Superior temporal gyrus (tissue), 1 donor: ENCODE results near the gene AFF1.

ENCODE experiments used
- DNase-seq: peaks from one replicate; pipeline ENCODE4 v3.0.0-alpha.2; 2016; ENCODE audit errors: extremely low spot score

AFF1 gene

GRCh38 chr4:87152310-87153041 lies 217.7 kb downstream of the AFF1 start:
- DNase-seq = no peak

- no peak for DNase-seq
Measured at GRCh38 chr4:87153078-87153870, 218.5 kb downstream of the AFF1 start.

DNA sequence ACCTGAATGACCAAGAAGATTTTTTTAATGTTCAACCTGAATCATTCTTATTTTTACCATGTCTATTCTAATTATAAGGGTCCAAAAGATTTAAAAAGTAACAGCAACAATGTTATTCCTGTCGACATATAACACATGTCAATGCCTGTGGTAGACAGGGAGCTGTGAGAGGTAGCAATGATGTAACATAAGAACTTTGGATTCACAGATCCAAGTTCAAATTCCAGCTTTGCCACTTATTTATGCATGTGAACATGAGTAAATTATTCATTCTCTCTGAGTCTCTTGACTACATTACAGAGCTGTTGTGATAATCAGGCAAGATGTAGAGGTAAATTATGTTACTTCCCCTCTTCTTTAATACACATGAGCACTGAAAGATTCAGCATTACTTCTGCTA lies 231.1 kb downstream of the AFF1 start:
- DNase-seq = no peak

DNA sequence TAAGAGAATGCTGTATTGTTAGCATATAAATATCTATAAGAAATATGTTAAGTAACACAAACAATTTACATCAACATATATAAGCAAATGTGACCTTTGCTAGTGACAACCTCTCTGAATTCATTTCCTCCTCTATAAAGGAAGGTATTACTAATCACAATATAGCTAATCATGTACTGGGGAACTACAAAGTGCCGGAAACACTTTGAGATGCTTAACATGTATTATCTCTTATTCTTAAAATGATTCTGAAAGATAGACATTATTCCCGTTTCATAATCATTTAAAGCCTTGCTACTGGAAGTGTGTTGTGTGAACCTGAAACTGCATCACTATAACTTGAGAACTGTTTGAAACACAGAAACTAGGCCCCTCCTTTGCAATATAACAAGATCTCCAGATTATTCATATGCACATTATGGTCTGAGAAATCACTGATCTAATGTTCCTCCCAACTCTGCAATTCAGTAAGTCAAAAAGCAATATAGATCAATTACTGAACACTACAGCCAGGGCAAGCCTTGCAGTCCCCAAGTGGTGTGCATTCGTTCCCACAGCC lies 231.6 kb downstream of the AFF1 start:
- no peak for DNase-seq

- DNase-seq = no peak
Measured at GRCh38 chr4:87171944-87172343, 237.1 kb downstream of the AFF1 start.

DNA sequence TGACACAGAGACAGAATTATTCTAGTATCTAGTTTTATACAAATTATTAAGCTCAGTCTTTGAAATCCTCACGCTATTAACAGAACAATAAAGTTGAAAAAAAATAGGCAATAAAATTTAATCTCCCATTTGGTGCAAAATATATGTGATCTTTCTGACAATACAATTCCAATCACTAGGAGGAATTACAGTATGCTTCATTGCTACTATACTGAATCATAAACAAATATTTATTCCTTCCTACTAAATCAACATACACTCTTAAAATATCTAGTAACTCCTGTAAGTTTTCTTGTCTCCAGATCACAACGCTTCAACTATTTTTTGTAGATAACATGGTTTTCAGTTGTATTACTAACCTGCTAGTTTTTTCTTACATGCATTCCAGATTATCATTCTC lies 239.9 kb downstream of the AFF1 start:
- DNase-seq = no peak

GRCh38 chr4:87179751-87180150 lies 244.9 kb downstream of the AFF1 start:
- DNase-seq = no peak

DNA sequence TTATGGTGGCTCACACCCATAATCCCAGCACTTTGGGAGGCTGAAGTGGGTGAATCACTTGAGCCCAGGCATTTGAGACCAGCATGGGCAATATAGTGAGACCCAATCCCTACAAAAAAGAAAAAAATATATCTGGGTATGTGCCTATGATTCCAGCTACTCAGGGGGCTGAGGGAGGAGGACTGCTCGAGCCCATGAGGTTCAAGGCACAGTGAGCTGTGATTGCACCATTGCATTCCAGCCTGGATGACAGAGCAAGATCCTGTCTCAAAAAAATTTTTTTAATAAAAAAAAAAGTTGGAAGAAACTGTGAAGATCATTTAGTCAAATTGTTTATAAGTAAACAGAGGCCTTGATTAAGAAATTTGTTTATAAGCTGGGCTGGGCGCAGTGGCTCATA lies 246.0 kb downstream of the AFF1 start:
- no peak for DNase-seq

GRCh38 chr4:87185146-87185870 lies 250.5 kb downstream of the AFF1 start:
- no peak for DNase-seq

GRCh38 chr4:87188048-87188447 lies 253.2 kb downstream of the AFF1 start:
- no peak for DNase-seq

DNA sequence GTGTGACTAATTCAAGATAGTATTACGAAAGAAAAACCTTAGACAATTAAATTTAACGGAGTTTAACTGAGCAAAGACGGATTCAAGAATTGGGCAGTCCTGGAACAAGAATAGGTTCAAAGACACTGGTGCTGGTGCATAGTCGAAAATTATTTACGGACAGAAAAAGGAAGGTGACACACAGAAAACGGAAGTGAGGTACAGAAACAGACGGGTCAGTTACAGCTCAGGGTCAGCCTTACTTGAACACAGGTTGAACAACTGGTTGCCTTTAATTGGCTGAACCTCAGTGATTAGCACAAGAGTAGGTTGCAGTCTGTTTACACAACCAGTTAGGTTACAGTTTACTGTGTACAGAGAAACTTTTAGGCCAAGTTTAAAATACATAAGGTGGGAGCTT lies 254.1 kb downstream of the AFF1 start:
- DNase-seq = no peak
